Spleen (tissue), 11 donors: ENCODE measurements around the gene ARID5A. TPM values are rescaled to one million over a fixed set of nuclear protein-coding genes. Genes with fewer than 3 reads are reported as not detected.
A peak's percentile ranks its signal among the peaks of the same experiment; 100 is the strongest.

ENCODE experiments used
- DNase-seq: peaks from one replicate; pipeline ENCODE4 v3.0.0-alpha.2; 2020
- H3K27ac ChIP-seq, 8 donors: fragments of 200-600 bp; sonication (generic) in 7 of 8; 1 replicate in 4 of 8; 2 replicates in 4 of 8; pipeline versions ENCODE4 v1.5.0 to v1.8.0; 2016 to 2021; ENCODE audit warnings: inconsistent platforms in 4 of 8, mild to moderate bottlenecking in 4 of 8, moderate library complexity in 1 of 8
- H3K27me3 ChIP-seq, 7 donors: fragments of 200-600 bp; sonication (generic) in 6 of 7; replicated peaks in 1 of 7; 1 replicate in 4 of 7; 2 replicates in 3 of 7; pipeline versions ENCODE4 v1.5.0 to v1.8.0; 2016 to 2021; ENCODE audit warnings: inconsistent platforms in 3 of 7, mild to moderate bottlenecking in 1 of 7
- H3K36me3 ChIP-seq, 6 donors: fragments of 200-600 bp; sonication (generic) in 5 of 6; 1 replicate in 4 of 6; 2 replicates in 2 of 6; pipeline versions ENCODE4 v1.5.0 to v1.8.0; 2016 to 2021; ENCODE audit warnings: inconsistent platforms in 2 of 6
- H3K4me1 ChIP-seq, 6 donors: fragments of 200-600 bp; sonication (generic) in 5 of 6; 1 replicate in 3 of 6; 2 replicates in 3 of 6; pipeline versions ENCODE4 v1.5.0 to v1.8.0; 2016 to 2021; ENCODE audit warnings: inconsistent platforms in 3 of 6
- H3K4me3 ChIP-seq, 8 donors: fragments of 200-600 bp; sonication (generic) in 7 of 8; 1 replicate in 4 of 8; 2 replicates in 4 of 8; pipeline versions ENCODE4 v1.5.0 to v1.8.0; 2016 to 2021; ENCODE audit warnings: inconsistent platforms in 4 of 8, mild to moderate bottlenecking in 4 of 8, moderate library complexity in 2 of 8
- H3K9me3 ChIP-seq, 8 donors: fragments of 200-600 bp; sonication (generic) in 7 of 8; 1 replicate in 4 of 8; 2 replicates in 4 of 8; pipeline versions ENCODE4 v1.5.0 to v1.8.0; 2016 to 2021; ENCODE audit warnings: inconsistent platforms in 4 of 8
- CTCF ChIP-seq, 11 experiments: fragments of 200-600 bp in 7 of 11; fragments of 450-650 bp in 4 of 11; sonication (generic) in 4 of 11; IDR thresholded peaks in 8 of 11; conservative IDR thresholded peaks in 3 of 11; 1 replicate in 7 of 11; 2 replicates in 4 of 11; pipeline versions ENCODE4 v1.4.0 to v1.8.0; 2016 to 2021; ENCODE audit warnings: antibody characterized with exemption in 11 of 11, inconsistent platforms in 4 of 11, mild to moderate bottlenecking in 1 of 11
- POLR2A ChIP-seq, 3 donors: fragments of 450-650 bp; IDR thresholded peaks; one replicate each; pipeline ENCODE4 v1.5.1; 2017; ENCODE audit warnings: antibody characterized with exemption in 3 of 3, mild to moderate bottlenecking in 1 of 3
- POLR2AphosphoS5 ChIP-seq, 3 donors: sonication (generic); formaldehyde crosslinking; IDR thresholded peaks; one replicate each; pipeline ENCODE4 v1.5.1; 2017; ENCODE audit warnings: antibody characterized with exemption in 3 of 3
- WGBS, 5 donors: extraction: QIAGEN DNeasy Blood & Tissue Kit in 3 of 5; methylation state at CpG; one replicate each; pipeline versions ENCODE4 v1.1.5 to v1.1.7; 2013 to 2018; 5-methylcytosine and 5-hydroxymethylcytosine counted together
- intact Hi-C: fragments of 100-400 bp; cut with DNase I; formaldehyde crosslinking; loops from one replicate; pipeline ENCODE4 v1.15.0; 2023; ENCODE audit warnings: low total_unique reads
- polyA plus RNA-seq, 3 donors: library from polyadenylated mRNA; stranded (reverse); fragments of 200-250 nt; gene quantifications; one replicate each; pipeline ENCODE4 v1.2.1, GENCODE V29; 2013
- total RNA-seq, 7 donors: library from RNA; depleted of rRNA in 3 of 7; stranded (reverse); fragments of >200 nt in 3 of 7; fragmentation: NEBNext Ultra II Directional in 4 of 7; extraction: Animal tissue kit (Norgen Biotek cat#: 25700) in 4 of 7; gene quantifications; one replicate each; pipeline versions ENCODE4 v1.1.0 to v1.2.1, GENCODE V29; 2016 to 2021
- donor health status: healthy with polysubstance abuse.
- donor health status: DM: no; HTN: no; CAD: no; lungs with moderate emphysema.
- donor health status: DM: no; HTN: no; CAD: no.
- donor health status: Bipolar disorder and iron deficiency.
- donor health status: healthy.
- donor health status: DM: no; HTN: no; CAD: no.
- donor health status: DM: yes; HTN: yes; CAD: no.

Gene ARID5A
- total and polyA plus RNA-seq, 10 donors: 30.8 to 121 (median 48.9) TPM

- Histone ChIP-seq H3K4me3 (no peak overlapping the region), H3K27ac (peak overlapping the region in 2 of 8 donors; percentile 84 to 85), H3K9me3 (no peaks in the 10 kb centered on the region), H3K36me3 (no peaks in the 10 kb centered on the region), H3K27me3 (no peaks in the 10 kb centered on the region), H3K4me1 (peaks cover 38 to 95% (median 68%) of the 10 kb centered on the region in 6 donors)
- intact Hi-C loops: no loop called here
- DNase-seq: peak; percentile 73
- WGBS, 5 donors: 83 to 96% (median 90%) methylated on average over 8 to 9 of the region's 9 CpGs
- no peak for TF ChIP-seq CTCF (IDR thresholded peaks at IDR 0.05 in 8 of 11, conservative IDR thresholded peaks at IDR 0.05 in 3 of 11)
- TF ChIP-seq POLR2AphosphoS5 (IDR thresholded peaks at IDR 0.05): no peak
- TF ChIP-seq POLR2A (IDR thresholded peaks at IDR 0.05): no peak
These were observed 7.0 kb upstream of the ARID5A start for GRCh38 chr2:96529376-96530143.

GRCh38 chr2:96530144-96530430 is 6.5 kb upstream of the ARID5A start:
- no peaks in the 10 kb centered on the region for H3K9me3 ChIP-seq
- TF ChIP-seq CTCF (IDR thresholded peaks at IDR 0.05 in 8 of 11, conservative IDR thresholded peaks at IDR 0.05 in 3 of 11) (no peak), POLR2A (IDR thresholded peaks at IDR 0.05) (no peak), POLR2AphosphoS5 (IDR thresholded peaks at IDR 0.05) (no peak)
- intact Hi-C loops: no loop called here
- H3K27me3 ChIP-seq: no peaks in the 10 kb centered on the region
- H3K4me3 ChIP-seq: no peak overlapping the region
- H3K36me3 ChIP-seq: no peaks in the 10 kb centered on the region
- H3K4me1 ChIP-seq: peaks cover 38 to 95% (median 66%) of the 10 kb centered on the region in 6 donors
- peak overlapping the region in 1 of 8 donors; percentile 1 for H3K27ac ChIP-seq
- WGBS, 5 donors: 80 to 87% (median 84%) methylated on average over 6 of the region's 6 CpGs
- no peak for DNase-seq

- Histone ChIP-seq H3K27ac (peak overlapping the region in 3 of 8 donors; percentile 53 to 86 (median 80)), H3K36me3 (no peaks in the 10 kb centered on the region), H3K27me3 (no peaks in the 10 kb centered on the region), H3K4me3 (no peak overlapping the region), H3K9me3 (no peaks in the 10 kb centered on the region), H3K4me1 (peaks cover 38 to 98% (median 67%) of the 10 kb centered on the region in 6 donors)
- TF ChIP-seq CTCF (IDR thresholded peaks at IDR 0.05 in 8 of 11, conservative IDR thresholded peaks at IDR 0.05 in 3 of 11): no peak
- TF ChIP-seq POLR2AphosphoS5 (IDR thresholded peaks at IDR 0.05): no peak
- TF ChIP-seq POLR2A (IDR thresholded peaks at IDR 0.05): no peak
- 79 to 91% (median 83%) methylated on average over 12 to 16 of the region's 16 CpGs for WGBS, 5 donors
- DNase-seq: no peak
- intact Hi-C loops: no loop called here
These were observed 5.8 kb upstream of the ARID5A start for GRCh38 chr2:96530474-96531357.

- DNase-seq: no peak
- TF ChIP-seq POLR2A (IDR thresholded peaks at IDR 0.05): no peak
- no peak for TF ChIP-seq POLR2AphosphoS5 (IDR thresholded peaks at IDR 0.05)
- no peak for TF ChIP-seq CTCF (IDR thresholded peaks at IDR 0.05 in 8 of 11, conservative IDR thresholded peaks at IDR 0.05 in 3 of 11)
- 81 to 88% (median 86%) methylated on average over 6 to 9 of the region's 9 CpGs for WGBS, 5 donors
- Histone ChIP-seq H3K27me3 (no peaks in the 10 kb centered on the region), H3K4me3 (peak overlapping the region in 3 of 8 donors; percentile 15 to 59 (median 37)), H3K9me3 (no peaks in the 10 kb centered on the region), H3K4me1 (peaks cover 43 to 99% (median 72%) of the 10 kb centered on the region in 6 donors), H3K27ac (peak overlapping the region; percentile 53 to 99 (median 74)), H3K36me3 (no peaks in the 10 kb centered on the region)
- intact Hi-C loops: no loop called here
These were observed 5.2 kb upstream of the ARID5A start for GRCh38 chr2:96531366-96531765.
